NCI-H2227 (cell line): ENCODE measurements around the gene CHIT1.
"Not testable (repeated sequence)": the region's sequence is repeated elsewhere in the genome, so short reads cannot be mapped to it uniquely, and the experiment has no call there.

ENCODE experiments used
- DNase-seq: peaks from one replicate; lab custom pipeline; 2025; ENCODE audit not compliant: unreplicated experiment; lab: John Stamatoyannopoulos, UW

CHIT1 gene

GRCh38 chr1:203266140-203266539 is 36.7 kb upstream of the CHIT1 start:
- DNase-seq = not testable (repeated sequence)

DNA sequence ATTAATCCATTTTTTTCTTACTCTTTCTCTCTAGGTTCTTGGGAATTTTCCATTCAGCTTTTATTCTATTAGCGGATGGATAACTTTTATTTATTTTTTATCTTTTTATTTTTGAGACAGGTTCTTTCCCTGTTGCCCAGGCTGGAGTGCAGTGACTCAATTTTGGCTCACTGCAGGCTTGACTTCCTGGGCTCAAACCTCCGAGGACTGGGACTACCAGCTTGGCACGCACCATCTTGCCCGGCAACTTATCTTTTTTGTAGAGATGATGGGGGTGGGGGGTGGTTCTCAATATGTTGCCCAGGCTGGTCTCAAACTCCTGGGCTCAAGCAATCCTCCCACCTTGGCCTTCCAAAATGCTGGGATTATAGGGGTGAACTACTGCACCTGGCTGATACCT is 36.1 kb upstream of the CHIT1 start:
- no peak for DNase-seq

- DNase-seq = peak; percentile 33
These were observed 34.6 kb upstream of the CHIT1 start for GRCh38 chr1:203264052-203264501.

DNA sequence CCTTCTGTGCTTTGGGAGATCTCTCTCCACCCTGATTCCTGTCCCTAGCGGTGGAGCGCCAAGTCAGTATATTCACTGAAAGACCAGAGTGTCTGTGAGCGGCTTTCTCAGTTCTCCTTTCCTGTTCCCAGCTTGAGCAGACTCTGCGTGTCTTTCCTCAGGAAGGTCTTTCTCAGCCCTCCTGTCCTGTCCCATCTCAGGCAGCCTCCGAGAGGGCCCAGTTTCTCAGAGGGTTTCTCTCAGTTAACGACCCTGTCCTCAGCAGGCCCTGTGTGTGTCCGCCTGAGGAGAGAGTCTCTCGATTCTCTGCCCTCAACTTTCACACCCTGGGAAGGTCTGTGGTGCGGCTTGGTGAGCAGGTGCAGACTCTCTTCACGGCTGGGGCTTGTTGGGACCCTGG is 34.0 kb upstream of the CHIT1 start:
- no peak for DNase-seq

DNA sequence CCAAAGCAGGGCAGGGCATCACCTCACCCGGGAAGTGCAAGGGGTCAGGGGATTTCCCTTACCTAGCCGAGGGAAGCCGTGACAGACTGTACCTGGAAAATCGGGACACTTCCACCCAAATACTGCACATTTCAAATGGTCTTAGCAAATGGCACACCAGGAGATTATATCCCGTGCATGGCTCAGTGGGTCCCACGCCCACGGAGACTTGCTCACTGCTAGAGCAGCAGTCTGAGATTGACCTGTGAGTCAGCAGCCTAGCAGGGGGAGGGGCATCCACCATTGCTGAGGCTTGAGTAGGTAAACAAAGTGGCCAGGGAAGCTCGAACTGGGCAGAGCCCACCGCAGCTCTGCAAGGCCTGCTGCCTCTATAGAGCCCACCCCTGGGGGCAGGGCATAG is 27.2 kb upstream of the CHIT1 start:
- not testable (repeated sequence) for DNase-seq

GRCh38 chr1:203254782-203255181 is 25.3 kb upstream of the CHIT1 start:
- not testable (repeated sequence) for DNase-seq

DNA sequence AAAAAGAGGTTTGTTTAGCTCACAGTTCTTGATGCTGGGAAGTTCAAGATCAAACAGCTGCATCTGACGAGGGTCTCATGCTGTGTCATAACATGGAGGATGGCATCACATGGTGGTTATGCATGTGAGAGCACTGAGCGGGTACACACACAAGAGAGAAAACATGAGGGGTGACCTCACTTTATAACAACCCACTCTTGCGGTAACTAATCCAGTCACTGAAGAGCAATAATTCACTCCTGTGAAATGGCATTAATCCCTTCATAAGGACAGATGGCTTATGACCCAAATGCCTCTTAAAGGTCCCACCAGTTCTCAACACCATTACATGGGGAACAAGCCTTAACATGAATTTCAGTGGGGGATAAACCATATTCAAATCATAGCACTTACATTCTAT is 23.2 kb upstream of the CHIT1 start:
- peak; percentile 23 for DNase-seq

- no peak for DNase-seq
These were observed 22.0 kb upstream of the CHIT1 start for GRCh38 chr1:203251466-203251865.

GRCh38 chr1:203250911-203251310 is 21.4 kb upstream of the CHIT1 start:
- DNase-seq = no peak

DNA sequence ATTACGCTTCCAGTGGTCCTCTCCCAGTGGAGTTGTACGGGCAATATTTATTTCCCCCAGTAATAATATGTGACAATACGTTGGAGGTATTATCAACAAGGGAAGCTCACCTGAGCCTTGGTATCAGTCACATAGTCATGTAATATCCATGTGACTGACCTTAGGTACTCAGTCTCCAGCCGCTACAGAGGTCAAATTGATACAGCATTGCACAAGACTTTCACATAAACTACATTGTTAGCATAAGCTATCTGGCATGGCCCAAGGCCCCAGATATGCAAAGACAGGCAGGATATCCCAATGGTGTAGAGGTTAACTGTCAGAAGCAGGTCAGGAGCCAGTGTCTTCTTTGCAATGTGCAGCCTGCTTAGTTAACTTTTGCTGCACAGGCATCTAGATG is 15.3 kb upstream of the CHIT1 start:
- no peak for DNase-seq

GRCh38 chr1:203241708-203242107 is 12.2 kb upstream of the CHIT1 start:
- not testable (repeated sequence) for DNase-seq

GRCh38 chr1:203239526-203240305 is 10.2 kb upstream of the CHIT1 start:
- no peak for DNase-seq

- no peak for DNase-seq
These were observed 9.6 kb upstream of the CHIT1 start for GRCh38 chr1:203239081-203239480.

DNA sequence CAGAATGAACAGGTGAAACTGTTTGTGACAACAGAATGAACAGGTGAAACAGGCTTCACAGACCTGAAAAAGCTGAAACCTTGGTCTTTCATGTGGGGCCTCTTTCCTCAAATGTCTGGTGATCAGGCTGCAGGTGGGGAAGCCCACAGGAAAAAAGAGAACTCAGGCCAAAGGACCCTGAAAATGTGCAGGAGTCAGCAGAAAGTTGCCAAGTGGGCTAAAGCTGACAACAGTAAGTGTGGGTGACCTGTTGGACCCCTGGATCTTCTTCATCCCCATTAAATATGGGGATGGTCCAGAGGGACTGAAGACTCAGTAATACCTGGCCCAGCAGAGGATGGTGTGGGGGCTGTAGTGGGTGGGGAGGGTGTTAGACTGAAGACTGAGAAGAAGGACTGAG is 9.1 kb upstream of the CHIT1 start:
- no peak for DNase-seq

- not testable (repeated sequence) for DNase-seq
These were observed 5.4 kb upstream of the CHIT1 start for GRCh38 chr1:203234901-203235300.

GRCh38 chr1:203228670-203229069 is 803 bp downstream of the CHIT1 start:
- DNase-seq = no peak

DNA sequence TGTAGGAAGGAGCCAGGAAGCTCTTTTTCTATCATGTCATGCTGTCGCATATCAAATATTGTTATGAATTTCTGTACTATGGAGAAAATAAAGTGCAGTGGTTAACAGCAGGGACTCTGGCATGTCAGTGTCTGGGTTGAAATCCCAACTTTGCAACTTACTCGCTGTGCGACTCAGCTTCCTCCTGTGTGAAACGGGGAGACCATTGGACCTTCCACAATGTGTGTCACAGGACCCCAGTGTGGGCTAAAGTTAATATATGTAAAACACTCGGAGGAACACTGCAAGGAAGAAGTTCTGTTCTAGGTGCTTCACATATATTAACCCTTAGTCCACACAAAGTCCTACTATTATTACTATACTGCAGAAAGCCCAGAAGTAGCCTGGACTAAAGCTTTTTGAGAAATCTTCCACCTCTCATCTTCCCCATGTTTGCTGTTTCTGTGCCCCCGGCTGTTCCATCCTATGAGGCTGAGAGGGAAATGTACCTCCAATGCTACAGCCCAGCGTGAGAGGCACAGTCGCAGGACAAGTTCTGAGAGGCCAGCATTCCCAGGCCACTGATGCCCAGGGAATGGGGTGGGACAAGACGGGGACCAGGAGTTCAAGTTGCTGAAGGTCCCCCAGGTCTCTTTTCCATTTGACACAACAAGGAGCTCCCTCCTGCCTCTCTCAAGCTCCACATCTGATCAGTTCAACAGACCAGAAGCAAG is 1.9 kb downstream of the CHIT1 start:
- DNase-seq = no peak

DNA sequence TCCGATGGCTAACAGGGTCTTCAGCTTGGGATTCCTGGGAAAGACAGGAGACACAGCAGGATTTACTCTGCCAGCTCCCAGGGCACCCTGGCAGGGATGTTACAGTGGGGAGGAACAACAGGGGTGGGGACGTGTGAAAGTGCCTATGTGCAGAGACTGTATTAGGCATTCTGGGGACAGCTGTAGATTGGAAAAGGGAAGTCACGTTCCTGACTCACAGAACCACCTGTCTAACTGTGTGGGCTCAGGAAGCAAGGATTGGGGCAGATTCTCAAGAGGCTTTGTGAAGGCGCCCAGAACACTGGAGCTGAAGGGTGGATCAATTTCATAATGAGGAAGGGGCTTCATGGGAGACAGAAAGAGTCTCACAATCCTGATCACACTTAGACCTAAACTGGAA is 4.4 kb downstream of the CHIT1 start:
- DNase-seq = no peak

- no peak for DNase-seq
These were observed 6.3 kb downstream of the CHIT1 start for GRCh38 chr1:203223012-203223775.

DNA sequence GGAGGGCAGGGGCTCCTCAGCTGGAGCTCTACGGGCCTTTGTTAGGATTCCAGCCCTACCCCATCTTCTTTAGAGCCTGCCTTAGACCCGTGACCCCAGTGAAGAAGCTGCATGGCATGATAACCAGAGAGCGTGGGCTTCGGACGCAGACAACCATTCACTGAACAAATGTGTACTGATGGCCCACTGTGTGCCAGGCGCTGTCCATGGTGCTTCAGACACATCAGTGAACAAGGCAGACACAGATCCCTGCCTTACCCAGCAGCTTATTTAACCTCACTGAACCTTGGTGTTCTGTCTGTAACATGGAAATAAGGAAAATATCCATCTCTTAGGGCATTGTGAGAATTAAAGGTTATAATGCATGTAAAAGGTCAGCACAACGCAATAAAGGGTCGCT is 9.5 kb downstream of the CHIT1 start:
- no peak for DNase-seq

- DNase-seq = no peak
These were observed 10.3 kb downstream of the CHIT1 start for GRCh38 chr1:203219171-203219570.

DNA sequence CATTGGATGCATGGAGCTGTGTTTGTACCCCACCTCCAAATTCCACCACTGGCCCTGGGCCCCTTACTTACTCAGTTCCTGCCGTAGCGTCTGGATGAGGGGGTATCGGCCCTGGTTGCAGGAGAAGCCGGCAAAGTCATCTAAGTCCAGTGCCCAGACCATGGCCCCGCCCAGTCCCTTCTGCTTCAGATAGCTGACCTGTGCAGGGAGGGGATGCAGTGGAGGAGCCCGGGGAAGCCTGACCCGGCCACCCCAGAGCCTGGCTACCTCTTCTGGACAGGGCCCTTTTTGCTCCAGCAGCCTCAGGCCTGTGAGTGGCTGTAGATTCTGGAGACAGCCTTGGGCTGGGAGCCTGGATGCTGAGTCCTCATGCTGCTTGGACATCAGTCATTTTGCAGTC is 11.8 kb downstream of the CHIT1 start:
- no peak for DNase-seq
